HEK293 (cell line): ENCODE measurements around the gene NUDT6.

Source experiments
- CTCF ChIA-PET: fragments of 350-600 bp; formaldehyde crosslinking; extraction: SDS; loops from one replicate; lab custom pipeline; 2021; ENCODE audit warnings: antibody characterized with exemption; lab: Yijun Ruan, JAX
- POLR2A ChIA-PET: fragments of 300-600 bp; formaldehyde crosslinking; extraction: SDS; loops from one replicate; lab custom pipeline; 2020; ENCODE audit warnings: antibody characterized with exemption, inconsistent platforms; lab: Yijun Ruan, JAX
- H3K27ac ChIP-seq: fragments of 200-500 bp; sonication (Bioruptor generic); 2 replicates; pipeline ENCODE4 v1.5.1; 2014; ENCODE audit warnings: low read depth, low read length, control low read depth, inconsistent platforms; ENCODE audit errors: extremely low read depth
- H3K36me3 ChIP-seq, 2 experiments: fragments of 200-500 bp in 1 of 2; sonication (Bioruptor generic) in 1 of 2; 1 replicate in 1 of 2; 2 replicates in 1 of 2; pipeline ENCODE4 v1.5.1; 2014 to 2017; ENCODE audit warnings: inconsistent platforms in 2 of 2, low read length in 2 of 2; ENCODE audit not compliant: control insufficient read depth in 2 of 2, insufficient read depth in 1 of 2
- H3K4me1 ChIP-seq: fragments of 200-500 bp; sonication (Bioruptor generic); 2 replicates; pipeline ENCODE4 v1.5.1; 2014; ENCODE audit warnings: mild to moderate bottlenecking, low read length, inconsistent platforms; ENCODE audit not compliant: control insufficient read depth, insufficient read depth
- H3K4me3 ChIP-seq: 2 replicates; pipeline ENCODE4 v1.5.1; 2011; ENCODE audit warnings: low read depth, mild to moderate bottlenecking, control low read depth, low read length, moderate library complexity
- H3K9me3 ChIP-seq: fragments of 200-500 bp; sonication (Bioruptor generic); 2 replicates; pipeline ENCODE4 v1.5.1; 2014; ENCODE audit warnings: low read depth, low read length, inconsistent platforms; ENCODE audit not compliant: control insufficient read depth, insufficient read depth
- GLI2 ChIP-seq: fragments of 450-650 bp; formaldehyde crosslinking; IDR thresholded peaks from 2 replicates; pipeline ENCODE4; 2017; ENCODE audit warnings: missing biosample characterization, missing genetic modification characterization, low read depth, borderline replicate concordance
- KLF7 ChIP-seq: fragments of 450-650 bp; formaldehyde crosslinking; IDR thresholded peaks from 2 replicates; pipeline ENCODE4 v1.5.1; 2016; ENCODE audit warnings: missing biosample characterization, missing genetic modification characterization, borderline replicate concordance
- KLF8 ChIP-seq: fragments of 450-650 bp; formaldehyde crosslinking; IDR thresholded peaks from 2 replicates; pipeline ENCODE4 v1.5.1; 2016; ENCODE audit warnings: missing biosample characterization, missing genetic modification characterization
- MYNN ChIP-seq: fragments of 450-650 bp; formaldehyde crosslinking; IDR thresholded peaks from 2 replicates; pipeline ENCODE4 v1.5.1; 2016; ENCODE audit warnings: missing biosample characterization, missing genetic modification characterization, borderline replicate concordance
- OVOL3 ChIP-seq: fragments of 450-650 bp; formaldehyde crosslinking; IDR thresholded peaks from 2 replicates; pipeline ENCODE4 v1.5.1; 2016; ENCODE audit warnings: missing biosample characterization, missing genetic modification characterization
- SCRT1 ChIP-seq: fragments of 450-650 bp; formaldehyde crosslinking; IDR thresholded peaks from 2 replicates; pipeline ENCODE4 v1.5.1; 2016; ENCODE audit warnings: missing biosample characterization, missing genetic modification characterization, borderline replicate concordance
- ZBTB49 ChIP-seq: fragments of 450-650 bp; formaldehyde crosslinking; IDR thresholded peaks from 2 replicates; pipeline ENCODE4 v1.5.1; 2016; ENCODE audit warnings: missing biosample characterization, missing genetic modification characterization, low read depth
- ZFHX2 ChIP-seq: fragments of 450-650 bp; formaldehyde crosslinking; conservative IDR thresholded peaks from 2 replicates; pipeline ENCODE4 v1.5.1; 2016; ENCODE audit warnings: missing biosample characterization, missing genetic modification characterization
- ZFP37 ChIP-seq: fragments of 450-650 bp; formaldehyde crosslinking; IDR thresholded peaks from 2 replicates; pipeline ENCODE4 v1.5.1; 2016; ENCODE audit warnings: missing biosample characterization, missing genetic modification characterization
- ZNF112 ChIP-seq: fragments of 450-650 bp; formaldehyde crosslinking; IDR thresholded peaks from 2 replicates; pipeline ENCODE4 v1.5.0; 2017; ENCODE audit warnings: missing biosample characterization, missing genetic modification characterization
- ZNF19 ChIP-seq: fragments of 450-650 bp; formaldehyde crosslinking; IDR thresholded peaks from 2 replicates; pipeline ENCODE4; 2016; ENCODE audit warnings: missing biosample characterization, missing genetic modification characterization, low read depth
- ZNF202 ChIP-seq: fragments of 450-650 bp; formaldehyde crosslinking; IDR thresholded peaks from 2 replicates; pipeline ENCODE4 v1.5.1; 2016; ENCODE audit warnings: missing biosample characterization, missing genetic modification characterization, borderline replicate concordance
- ZNF211 ChIP-seq: fragments of 450-650 bp; formaldehyde crosslinking; IDR thresholded peaks from 2 replicates; pipeline ENCODE4 v1.5.1; 2016; ENCODE audit warnings: low read depth, missing biosample characterization, missing genetic modification characterization
- ZNF248 ChIP-seq: fragments of 450-650 bp; formaldehyde crosslinking; IDR thresholded peaks from 2 replicates; pipeline ENCODE4 v1.5.1; 2017; ENCODE audit warnings: missing biosample characterization, missing genetic modification characterization
- ZNF311 ChIP-seq: fragments of 450-650 bp; formaldehyde crosslinking; IDR thresholded peaks from 2 replicates; pipeline ENCODE4 v1.5.1; 2017; ENCODE audit warnings: missing biosample characterization, missing genetic modification characterization, borderline replicate concordance
- ZNF335 ChIP-seq: fragments of 450-650 bp; formaldehyde crosslinking; conservative IDR thresholded peaks from 2 replicates; pipeline ENCODE4 v1.5.1; 2016; ENCODE audit warnings: missing biosample characterization, missing genetic modification characterization
- ZNF394 ChIP-seq: fragments of 450-650 bp; formaldehyde crosslinking; IDR thresholded peaks from 2 replicates; pipeline ENCODE4 v1.5.1; 2016; ENCODE audit warnings: missing biosample characterization, missing genetic modification characterization, mild to moderate bottlenecking, moderate library complexity, borderline replicate concordance
- ZNF423 ChIP-seq: fragments of 450-650 bp; formaldehyde crosslinking; IDR thresholded peaks from 2 replicates; pipeline ENCODE4 v1.5.1; 2016; ENCODE audit warnings: missing biosample characterization, missing genetic modification characterization
- ZNF433 ChIP-seq: fragments of 450-650 bp; formaldehyde crosslinking; IDR thresholded peaks from 2 replicates; pipeline ENCODE4 v1.5.1; 2016; ENCODE audit warnings: missing biosample characterization, missing genetic modification characterization, low read depth
- ZNF488 ChIP-seq: fragments of 450-650 bp; formaldehyde crosslinking; IDR thresholded peaks from 2 replicates; pipeline ENCODE4 v1.5.1; 2016; ENCODE audit warnings: missing biosample characterization, missing genetic modification characterization
- ZNF501 ChIP-seq: fragments of 450-650 bp; formaldehyde crosslinking; IDR thresholded peaks from 2 replicates; pipeline ENCODE4 v1.5.1; 2016; ENCODE audit warnings: missing biosample characterization, missing genetic modification characterization
- ZNF521 ChIP-seq: fragments of 450-650 bp; formaldehyde crosslinking; IDR thresholded peaks from 2 replicates; pipeline ENCODE4 v1.5.1; 2017; ENCODE audit warnings: missing biosample characterization, mild to moderate bottlenecking, missing genetic modification characterization
- ZNF558 ChIP-seq: fragments of 450-650 bp; formaldehyde crosslinking; IDR thresholded peaks from 2 replicates; pipeline ENCODE4 v1.5.1; 2016; ENCODE audit warnings: missing biosample characterization, missing genetic modification characterization
- ZNF610 ChIP-seq: fragments of 450-650 bp; formaldehyde crosslinking; IDR thresholded peaks from 2 replicates; pipeline ENCODE4 v1.5.1; 2016; ENCODE audit warnings: missing biosample characterization, missing genetic modification characterization, borderline replicate concordance
- ZNF645 ChIP-seq: fragments of 450-650 bp; formaldehyde crosslinking; IDR thresholded peaks from 2 replicates; pipeline ENCODE4; 2016; ENCODE audit warnings: missing biosample characterization, missing genetic modification characterization
- ZNF654 ChIP-seq: fragments of 450-650 bp; formaldehyde crosslinking; IDR thresholded peaks from 2 replicates; pipeline ENCODE4 v1.5.1; 2016; ENCODE audit warnings: low read depth, missing biosample characterization, missing genetic modification characterization
- ZNF660 ChIP-seq: fragments of 450-650 bp; IDR thresholded peaks from 2 replicates; pipeline ENCODE4 v1.5.1; 2018; ENCODE audit warnings: missing biosample characterization, mild to moderate bottlenecking, missing genetic modification characterization
- ZNF707 ChIP-seq: fragments of 450-650 bp; formaldehyde crosslinking; IDR thresholded peaks from 2 replicates; pipeline ENCODE4 v1.5.1; 2016; ENCODE audit warnings: missing biosample characterization, missing genetic modification characterization
- ZNF768 ChIP-seq: fragments of 450-650 bp; formaldehyde crosslinking; IDR thresholded peaks from 2 replicates; pipeline ENCODE4 v1.5.1; 2018; ENCODE audit warnings: missing biosample characterization, mild to moderate bottlenecking, missing genetic modification characterization
- TF ChIP-seq, protein P1 (sequence below): fragments of 450-650 bp; formaldehyde crosslinking; IDR thresholded peaks from 2 replicates; pipeline ENCODE4 v1.5.1; 2016; ENCODE audit warnings: missing biosample characterization, missing genetic modification characterization
- TF ChIP-seq, protein P2 (sequence below): fragments of 450-650 bp; formaldehyde crosslinking; IDR thresholded peaks from 2 replicates; pipeline ENCODE4 v1.5.1; 2016; ENCODE audit warnings: missing biosample characterization, missing genetic modification characterization

Gene NUDT6

GRCh38 chr4:122960611-122961000 is 38.2 kb upstream of the NUDT6 start:
- CTCF ChIA-PET = no interaction called here

DNA sequence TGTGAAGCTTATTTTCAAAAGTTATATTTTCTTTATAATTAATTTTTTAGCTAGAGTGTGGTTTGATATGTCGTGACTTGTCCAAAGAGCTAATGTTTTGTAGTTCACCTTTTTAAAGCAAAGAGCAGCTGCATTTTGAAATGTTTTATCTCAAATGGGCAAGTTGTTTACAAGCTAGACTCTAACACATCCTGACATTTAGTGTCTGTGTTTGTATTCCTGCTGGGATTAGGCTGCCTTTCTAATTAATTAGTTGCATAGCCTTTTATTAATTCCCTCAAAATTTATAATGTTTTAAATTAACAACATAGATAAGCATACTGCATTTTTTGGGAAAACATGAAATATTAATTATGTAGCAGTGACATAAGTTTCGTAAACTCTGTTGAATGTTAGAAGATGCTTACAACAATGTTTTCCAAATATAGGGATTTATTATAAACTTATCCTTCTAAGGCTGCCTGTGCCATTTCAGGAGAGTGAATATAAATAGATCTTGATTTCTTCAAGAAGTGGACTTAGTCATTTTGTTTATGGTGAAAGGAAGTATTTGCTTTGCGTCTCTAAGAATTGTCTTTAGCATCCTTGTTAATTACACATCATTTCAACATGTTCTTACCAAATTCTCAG is 37.7 kb upstream of the NUDT6 start:
- Histone ChIP-seq H3K9me3 (no peaks in the 10 kb centered on the region), H3K27ac (no peak overlapping the region), H3K4me3 (no peak overlapping the region), H3K4me1 (no peaks in the 10 kb centered on the region), H3K36me3 (peaks cover 0 to 6% of the 10 kb centered on the region in 2 experiments; a peak in 1 of 3 replicates)
- ChIA-PET POLR2A (no interaction called here), CTCF (no interaction called here)
- no peak for TF ChIP-seq MYNN (tag by site-specific recombination)
- TF ChIP-seq ZNF558 (tag by site-specific recombination) = no peak
- no peak for TF ChIP-seq ZNF211
- no peak for TF ChIP-seq OVOL3
- TF ChIP-seq SCRT1 (tag by site-specific recombination) = no peak
- no peak for TF ChIP-seq ZNF654 (tag by site-specific recombination)
- TF ChIP-seq, protein P1, sequence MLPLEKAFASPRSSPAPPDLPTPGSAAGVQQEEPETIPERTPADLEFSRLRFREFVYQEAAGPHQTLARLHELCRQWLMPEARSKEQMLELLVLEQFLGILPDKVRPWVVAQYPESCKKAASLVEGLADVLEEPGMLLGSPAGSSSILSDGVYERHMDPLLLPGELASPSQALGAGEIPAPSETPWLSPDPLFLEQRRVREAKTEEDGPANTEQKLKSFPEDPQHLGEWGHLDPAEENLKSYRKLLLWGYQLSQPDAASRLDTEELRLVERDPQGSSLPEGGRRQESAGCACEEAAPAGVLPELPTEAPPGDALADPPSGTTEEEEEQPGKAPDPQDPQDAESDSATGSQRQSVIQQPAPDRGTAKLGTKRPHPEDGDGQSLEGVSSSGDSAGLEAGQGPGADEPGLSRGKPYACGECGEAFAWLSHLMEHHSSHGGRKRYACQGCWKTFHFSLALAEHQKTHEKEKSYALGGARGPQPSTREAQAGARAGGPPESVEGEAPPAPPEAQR (tag by site-specific recombination) = no peak
- no peak for TF ChIP-seq ZNF19 (tag by site-specific recombination)
- no peak for TF ChIP-seq ZNF248 (tag by site-specific recombination)
- no peak for TF ChIP-seq ZNF488 (tag by site-specific recombination)
- no peak for TF ChIP-seq ZNF394 (tag by site-specific recombination)
- TF ChIP-seq ZNF610 (tag by site-specific recombination) = no peak
- TF ChIP-seq GLI2 (tag by site-specific recombination) = no peak
- no peak for TF ChIP-seq ZFP37 (tag by site-specific recombination)
- no peak for TF ChIP-seq KLF8 (tag by site-specific recombination)
- no peak for TF ChIP-seq ZNF423 (tag by site-specific recombination)
- no peak for TF ChIP-seq ZNF521 (tag by site-specific recombination)
- no peak for TF ChIP-seq KLF7 (tag by site-specific recombination)

More at GRCh38 chr4:122960611-122961000, 38.2 kb upstream of the NUDT6 start:
- POLR2A ChIA-PET = no interaction called here
- no peak for TF ChIP-seq ZNF202
- TF ChIP-seq ZFHX2 (tag by site-specific recombination) = no peak
- no peak for TF ChIP-seq ZBTB49 (tag by site-specific recombination)
- no peak for TF ChIP-seq ZNF645
- TF ChIP-seq ZNF433 (tag by site-specific recombination) = no peak
- TF ChIP-seq, protein P2, sequence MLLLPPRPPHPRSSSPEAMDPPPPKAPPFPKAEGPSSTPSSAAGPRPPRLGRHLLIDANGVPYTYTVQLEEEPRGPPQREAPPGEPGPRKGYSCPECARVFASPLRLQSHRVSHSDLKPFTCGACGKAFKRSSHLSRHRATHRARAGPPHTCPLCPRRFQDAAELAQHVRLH (tag by site-specific recombination) = no peak
- no peak for TF ChIP-seq ZNF335 (tag by site-specific recombination)
- TF ChIP-seq ZNF311 = no peak
- TF ChIP-seq ZNF660 (tag by site-specific recombination) = no peak
- no peak for TF ChIP-seq ZNF707 (tag by site-specific recombination)
- TF ChIP-seq ZFP37 (tag by site-specific recombination) = no peak
- TF ChIP-seq ZNF768 (tag by site-specific recombination) = no peak
- TF ChIP-seq SCRT1 (tag by site-specific recombination) = no peak
- no peak for TF ChIP-seq ZNF501 (tag by site-specific recombination)
- no peak for TF ChIP-seq ZNF112 (tag by site-specific recombination)
- Histone ChIP-seq H3K9me3 (no peaks in the 10 kb centered on the region), H3K4me3 (no peak overlapping the region), H3K4me1 (no peaks in the 10 kb centered on the region), H3K27ac (no peak overlapping the region), H3K36me3 (peaks cover 0 to 5% of the 10 kb centered on the region in 2 experiments; a peak in 1 of 3 replicates)
